ENCODE data around the gene PARPBP.
"Not testable (repeated sequence)": the region's sequence is repeated elsewhere in the genome, so short reads cannot be mapped to it uniquely, and the experiment has no call there.

DNA sequence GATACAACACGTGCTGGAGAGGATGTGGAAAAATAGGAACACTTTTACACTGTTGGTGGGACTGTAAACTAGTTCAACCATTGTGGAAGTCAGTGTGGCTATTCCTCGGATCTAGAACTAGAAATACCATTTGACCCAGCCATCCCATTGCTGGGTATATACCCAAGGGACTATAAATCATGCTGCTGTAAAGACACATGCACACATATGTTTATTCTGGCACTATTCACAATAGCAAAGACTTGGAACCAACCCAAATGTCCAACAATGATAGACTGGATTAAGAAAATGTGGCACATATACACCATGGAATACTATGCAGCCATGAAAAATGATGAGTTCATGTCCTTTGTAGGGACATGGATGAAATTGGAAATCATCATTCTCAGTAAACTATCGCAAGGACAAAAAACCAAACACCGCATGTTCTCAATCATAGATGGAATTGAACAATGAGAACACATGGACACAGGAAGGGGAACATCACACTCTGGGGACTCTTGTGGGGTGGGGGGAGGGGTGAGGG is 27.1 kb downstream of the PARPBP start:
- TF ChIP-seq CTCF (IDR thresholded peaks at IDR 0.05 in 8 of 11, conservative IDR thresholded peaks at IDR 0.05 in 3 of 11); POLR2A (IDR thresholded peaks at IDR 0.05): not testable (repeated sequence)
